Right lobe of liver (tissue), 6 donors: ENCODE results near the gene C2. TPM values are rescaled to one million over a fixed set of nuclear protein-coding genes. Genes with fewer than 3 reads are reported as not detected.

Experiments
- ATAC-seq, 4 donors: fragments of 200-7000 bp; cut with Tn5 transposase; one replicate each; pipeline ENCODE4 v1.9.1; 2020; ENCODE audit warnings: mild to moderate bottlenecking in 4 of 4, moderate library complexity in 4 of 4
- DNase-seq, 3 donors: peaks; one replicate each; pipeline ENCODE4 v3.0.0-alpha.2; 2020
- H3K27ac ChIP-seq, 3 donors: fragments of 200-600 bp; one replicate each; pipeline ENCODE4 v1.8.0; 2022
- H3K27me3 ChIP-seq, 2 donors: fragments of 200-600 bp; one replicate each; pipeline ENCODE4 v1.8.0; 2022
- H3K36me3 ChIP-seq, 4 donors: fragments of 200-600 bp; sonication (generic) in 1 of 4; one replicate each; pipeline versions ENCODE4 v1.5.1 to v1.8.0; 2017 to 2022; ENCODE audit warnings: control low read depth in 1 of 4
- H3K4me1 ChIP-seq, 4 donors: fragments of 200-600 bp; sonication (generic) in 1 of 4; one replicate each; pipeline versions ENCODE4 v1.5.1 to v1.8.0; 2017 to 2022; ENCODE audit warnings: control low read depth in 1 of 4
- H3K4me3 ChIP-seq, 3 donors: fragments of 200-600 bp; one replicate each; pipeline ENCODE4 v1.8.0; 2022
- H3K9me3 ChIP-seq, 4 donors: fragments of 200-600 bp; sonication (generic) in 1 of 4; one replicate each; pipeline versions ENCODE4 v1.5.1 to v1.8.0; 2017 to 2022; ENCODE audit warnings: control low read depth in 1 of 4
- CTCF ChIP-seq, 4 donors: fragments of 200-600 bp in 3 of 4; fragments of 450-650 bp in 1 of 4; IDR thresholded peaks; one replicate each; pipeline versions ENCODE4 v1.5.1 to v1.8.0; 2016 to 2022; ENCODE audit warnings: antibody characterized with exemption in 4 of 4, mild to moderate bottlenecking in 2 of 4
- POLR2A ChIP-seq: fragments of 450-650 bp; IDR thresholded peaks from one replicate; pipeline ENCODE4 v1.6.1; 2017; ENCODE audit warnings: antibody characterized with exemption, mild to moderate bottlenecking
- WGBS: methylation state at CpG from one replicate; pipeline ENCODE4 v1.1.6; 2018; ENCODE audit warnings: low coverage, low lambda C conversion rate; ENCODE audit not compliant: insufficient coverage; ENCODE audit errors: missing lambda C conversion rate; 5-methylcytosine and 5-hydroxymethylcytosine counted together
- intact Hi-C, 2 donors: fragments of 100-400 bp; cut with DNase I; formaldehyde crosslinking; loops; one replicate each; pipeline versions ENCODE4 v1.11.2 to v1.14.1; 2022
- total RNA-seq, 6 experiments: library from RNA; depleted of rRNA in 2 of 6; stranded (reverse); fragments of >200 nt in 2 of 6; fragmentation: NEBNext Ultra II Directional in 3 of 6; extraction: Animal tissue kit (Norgen Biotek cat#: 25700) in 3 of 6; gene quantifications; one replicate each; pipeline versions ENCODE4 v1.1.0 to v1.2.4, GENCODE V29; 2016 to 2023
- donor health status: DM: no; HTN: yes; CAD: no.
- donor health status: DM: no; HTN: no; CAD: no.
- donor health status: DM: no; HTN: no; CAD: no.
- donor health status: DM: no; HTN: yes; CAD: no.
- donor health status: DM: no; HTN: yes; CAD: no.

C2 gene
- total RNA-seq, 6 experiments from 2014 or later: 309 to 739 (median 533) TPM

DNA sequence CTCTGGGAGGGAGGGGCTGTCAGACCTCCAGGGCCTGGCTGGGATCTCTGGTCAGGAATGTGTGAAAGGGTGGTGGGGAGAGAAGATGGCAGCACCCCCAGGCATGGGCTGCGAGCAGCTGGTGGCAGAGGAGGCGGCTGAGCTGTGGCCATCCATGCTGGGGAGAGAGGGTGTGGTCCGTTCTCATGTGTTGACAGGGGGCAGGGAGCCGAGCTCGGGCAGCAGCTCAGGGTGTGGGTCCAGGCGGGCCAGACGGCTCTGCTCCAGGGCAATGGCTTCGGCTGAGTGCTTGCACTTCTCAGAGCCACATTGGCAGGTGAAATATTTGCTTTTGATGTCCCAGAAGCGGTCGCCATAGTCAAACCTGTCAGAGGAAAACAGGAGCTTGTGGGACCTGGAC lies 47.6 kb upstream of the C2 start:
- Histone ChIP-seq H3K4me1 (no peaks in the 10 kb centered on the region), H3K27me3 (no peaks in the 10 kb centered on the region), H3K36me3 (peaks cover 0 to 24% (median 8%) of the 10 kb centered on the region in 4 donors), H3K27ac (no peak overlapping the region), H3K9me3 (no peaks in the 10 kb centered on the region), H3K4me3 (no peak overlapping the region)
- ATAC-seq: no peak
- TF ChIP-seq POLR2A: no peak
- no peak for TF ChIP-seq CTCF (IDR thresholded peaks at IDR 0.05)
- intact Hi-C loops: loop anchor here in 1 of 2 donors (10.0 kb wide), 1 partner anchor 205 kb away; no protein-coding TSS in a partner anchor
- 92% methylated on average over 5 of the region's 10 CpGs for WGBS
- DNase-seq: no peak

- DNase-seq: no peak
- WGBS: 88% methylated on average over 8 of the region's 10 CpGs
- H3K9me3 ChIP-seq: no peaks in the 10 kb centered on the region
- no peak overlapping the region for H3K27ac ChIP-seq
- H3K4me3 ChIP-seq: no peak overlapping the region
- no peaks in the 10 kb centered on the region for H3K4me1 ChIP-seq
- peaks cover 0 to 31% (median 8%) of the 10 kb centered on the region in 4 donors for H3K36me3 ChIP-seq
- no peaks in the 10 kb centered on the region for H3K27me3 ChIP-seq
- TF ChIP-seq POLR2A (no peak), CTCF (IDR thresholded peaks at IDR 0.05) (no peak)
- ATAC-seq: no peak
- intact Hi-C loops: no loop called here
These were observed 46.9 kb upstream of the C2 start for GRCh38 chr6:31880616-31881015.

- Histone ChIP-seq H3K27ac (no peak overlapping the region), H3K27me3 (no peaks in the 10 kb centered on the region), H3K4me3 (no peak overlapping the region), H3K4me1 (no peaks in the 10 kb centered on the region), H3K36me3 (peaks cover 0 to 37% (median 9%) of the 10 kb centered on the region in 4 donors), H3K9me3 (no peaks in the 10 kb centered on the region)
- 90% methylated on average over 9 of the region's 9 CpGs for WGBS
- intact Hi-C loops: no loop called here
- no peak for ATAC-seq
- TF ChIP-seq POLR2A (no peak), CTCF (IDR thresholded peaks at IDR 0.05) (no peak)
- DNase-seq: no peak
These were observed 46.2 kb upstream of the C2 start for GRCh38 chr6:31881136-31881859.

GRCh38 chr6:31882344-31882743 lies 45.2 kb upstream of the C2 start:
- Histone ChIP-seq H3K27me3 (no peaks in the 10 kb centered on the region), H3K4me3 (no peak overlapping the region), H3K4me1 (no peaks in the 10 kb centered on the region), H3K36me3 (peaks cover 0 to 46% (median 13%) of the 10 kb centered on the region in 4 donors), H3K9me3 (no peaks in the 10 kb centered on the region), H3K27ac (no peak overlapping the region)
- no peak for ATAC-seq
- intact Hi-C loops: no loop called here
- 86% methylated on average over 6 of the region's 6 CpGs for WGBS
- TF ChIP-seq CTCF (IDR thresholded peaks at IDR 0.05) (no peak), POLR2A (no peak)
- no peak for DNase-seq
